CD4-positive, alpha-beta T cell treated with Interleukin-21 for 1 hour (primary cell): ENCODE measurements around the gene TRPV5.
A peak's percentile ranks its signal among the peaks of the same experiment; 100 is the strongest.

Source experiments
- DNase-seq: peaks from one replicate; pipeline ENCODE4 v3.0.0-alpha.2; 2020

The TRPV5 gene

GRCh38 chr7:142883571-142884285 is 49.8 kb downstream of the TRPV5 start:
- no peak for DNase-seq

- DNase-seq, result no peak
These were observed 50.4 kb downstream of the TRPV5 start for GRCh38 chr7:142883145-142883544.

- DNase-seq, result no peak
These were observed 51.2 kb downstream of the TRPV5 start for GRCh38 chr7:142882338-142882678.

DNA sequence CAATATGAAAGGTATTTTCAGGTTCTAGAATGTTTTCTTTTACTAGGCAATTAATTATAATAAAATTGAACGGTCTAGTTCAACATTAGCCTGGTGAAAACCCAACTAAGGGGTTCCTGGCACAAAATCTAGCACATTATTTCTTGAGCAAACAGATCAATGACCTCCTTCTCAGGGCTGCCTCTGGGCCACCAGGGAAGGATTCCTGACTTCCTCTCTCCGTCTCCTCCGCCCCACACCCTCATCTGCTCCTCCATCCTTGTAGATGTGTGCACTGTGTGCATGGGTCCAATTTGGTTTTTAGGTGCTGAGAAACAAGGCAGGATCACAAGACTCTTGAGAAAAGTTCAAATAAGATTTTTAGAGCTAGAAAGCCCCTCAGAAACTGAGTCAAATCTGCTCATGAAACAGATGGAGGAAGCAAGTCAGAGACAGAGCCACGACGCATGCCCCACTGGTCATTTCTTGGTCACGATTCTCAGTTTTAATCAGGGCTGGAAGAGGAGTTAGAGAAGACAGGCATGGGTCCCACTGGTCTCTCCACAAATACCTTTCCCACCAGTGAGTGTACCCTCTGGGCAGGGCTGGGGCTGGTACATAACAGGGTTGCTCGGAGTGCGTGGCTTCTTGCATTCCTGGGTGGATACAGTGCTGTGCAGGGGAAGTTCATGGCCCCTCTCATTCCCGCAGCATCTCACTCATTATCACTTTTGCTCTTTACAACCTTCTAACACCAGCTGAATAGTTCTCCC is 51.8 kb downstream of the TRPV5 start:
- DNase-seq, result no peak

DNA sequence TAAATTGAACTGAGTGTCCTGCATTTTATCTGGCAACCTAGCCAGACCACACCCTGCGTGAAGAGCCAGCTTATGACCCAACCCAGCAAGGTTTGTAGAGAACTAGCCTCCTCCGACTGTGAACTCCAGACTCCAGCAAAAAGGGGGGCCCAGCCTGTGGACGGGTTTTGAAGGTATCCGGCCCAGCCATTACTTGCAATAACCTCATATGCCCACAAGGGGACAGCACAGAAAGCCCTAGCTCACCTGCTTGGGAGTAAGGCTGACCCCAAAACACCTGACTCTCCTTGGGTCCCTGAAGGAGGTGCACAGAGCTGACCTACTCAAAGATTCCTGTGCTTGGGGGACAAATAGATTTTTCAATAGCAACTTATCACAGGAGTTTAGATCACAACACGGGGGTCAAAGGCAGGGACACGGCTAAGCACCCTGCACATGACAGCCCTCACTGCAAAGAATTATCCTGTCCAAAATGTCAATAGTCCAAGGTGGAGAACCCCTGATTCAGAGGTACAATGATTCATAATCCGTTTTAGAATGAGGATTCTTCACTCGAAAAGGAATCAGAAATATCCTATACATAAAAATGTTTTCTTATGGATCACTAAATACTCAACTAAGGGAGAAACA is 52.6 kb downstream of the TRPV5 start:
- DNase-seq, result peak; percentile 65

DNA sequence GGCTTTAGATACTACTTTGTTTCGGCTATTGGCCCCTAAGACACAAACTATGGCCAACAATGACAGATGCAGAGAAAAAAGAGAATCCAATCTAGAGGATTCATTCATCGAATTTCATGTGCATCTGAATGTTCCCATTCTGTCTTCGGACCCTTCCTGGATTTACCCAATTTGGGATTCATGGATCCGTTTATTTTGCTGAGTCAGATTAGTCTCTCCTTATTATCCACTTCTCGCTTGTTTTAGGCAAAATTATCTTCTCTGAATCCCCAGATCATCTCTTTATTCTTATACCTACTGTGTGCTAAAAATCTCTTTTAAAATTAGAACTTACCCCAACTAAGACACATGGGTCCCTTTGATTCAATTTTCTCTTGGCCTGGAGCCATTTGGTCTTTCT is 54.5 kb downstream of the TRPV5 start:
- no peak for DNase-seq

DNA sequence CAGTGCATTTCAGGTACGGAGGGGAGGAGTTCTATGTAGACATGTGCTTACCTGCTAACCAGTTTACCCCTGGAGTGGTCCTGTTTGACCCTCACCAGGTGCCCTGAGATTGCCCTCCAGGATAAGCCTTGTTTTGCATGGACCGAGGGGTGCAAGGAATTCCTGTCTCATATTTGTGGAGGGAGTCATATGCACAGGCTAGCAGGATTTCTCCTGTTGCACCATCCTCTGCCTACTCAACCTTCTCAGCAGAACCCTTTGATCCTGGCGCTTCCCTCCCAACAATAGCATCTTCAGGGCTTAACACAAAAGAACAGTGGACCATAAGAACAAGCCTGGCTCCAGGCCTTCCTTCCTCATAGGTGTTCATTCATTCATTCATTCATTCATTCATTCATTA is 55.2 kb downstream of the TRPV5 start:
- no peak for DNase-seq

DNA sequence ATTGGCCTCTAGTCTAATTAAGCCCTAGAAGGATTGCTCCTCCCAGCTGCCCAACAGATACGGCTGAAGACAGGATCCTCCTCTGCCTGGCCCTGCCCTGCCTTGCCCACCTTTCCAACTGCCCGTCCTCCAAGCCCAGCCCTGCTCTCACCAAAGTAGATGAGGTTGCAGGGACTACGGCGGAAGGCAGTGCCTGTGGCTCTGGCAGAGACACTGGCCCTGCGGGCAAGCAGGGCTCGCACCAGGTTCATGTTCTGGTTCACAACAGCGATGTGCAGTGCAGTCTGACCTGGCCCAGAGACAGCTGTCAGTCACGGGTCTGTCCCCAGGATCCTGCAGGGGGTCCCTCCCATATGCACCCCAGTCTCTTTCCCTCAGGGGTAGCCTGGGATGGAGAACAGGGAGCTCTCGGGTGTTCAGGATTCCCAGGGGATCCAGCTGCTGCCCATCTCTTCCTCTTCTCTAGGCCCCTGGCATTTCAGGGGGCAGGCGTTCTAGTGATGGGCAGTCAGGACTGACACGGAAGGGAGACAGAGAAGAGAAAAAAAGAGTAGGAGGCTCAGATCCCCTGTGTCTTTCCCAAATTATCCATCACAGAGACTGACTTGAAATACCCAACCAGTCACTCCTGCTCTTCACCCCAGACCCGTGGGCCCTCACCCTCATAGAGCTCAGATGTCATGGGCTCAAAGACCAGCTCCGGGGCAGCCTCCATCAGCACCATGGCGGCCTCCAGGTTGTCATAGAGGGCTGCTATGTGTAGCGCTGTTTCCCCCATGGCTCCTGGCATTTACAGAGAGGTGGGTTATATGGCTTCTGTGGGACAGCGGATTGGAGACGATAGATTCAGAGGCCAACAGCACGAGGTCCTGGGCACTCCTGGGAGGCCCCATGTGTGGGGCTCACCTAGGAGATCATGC is 56.3 kb downstream of the TRPV5 start:
- DNase-seq, result no peak

DNA sequence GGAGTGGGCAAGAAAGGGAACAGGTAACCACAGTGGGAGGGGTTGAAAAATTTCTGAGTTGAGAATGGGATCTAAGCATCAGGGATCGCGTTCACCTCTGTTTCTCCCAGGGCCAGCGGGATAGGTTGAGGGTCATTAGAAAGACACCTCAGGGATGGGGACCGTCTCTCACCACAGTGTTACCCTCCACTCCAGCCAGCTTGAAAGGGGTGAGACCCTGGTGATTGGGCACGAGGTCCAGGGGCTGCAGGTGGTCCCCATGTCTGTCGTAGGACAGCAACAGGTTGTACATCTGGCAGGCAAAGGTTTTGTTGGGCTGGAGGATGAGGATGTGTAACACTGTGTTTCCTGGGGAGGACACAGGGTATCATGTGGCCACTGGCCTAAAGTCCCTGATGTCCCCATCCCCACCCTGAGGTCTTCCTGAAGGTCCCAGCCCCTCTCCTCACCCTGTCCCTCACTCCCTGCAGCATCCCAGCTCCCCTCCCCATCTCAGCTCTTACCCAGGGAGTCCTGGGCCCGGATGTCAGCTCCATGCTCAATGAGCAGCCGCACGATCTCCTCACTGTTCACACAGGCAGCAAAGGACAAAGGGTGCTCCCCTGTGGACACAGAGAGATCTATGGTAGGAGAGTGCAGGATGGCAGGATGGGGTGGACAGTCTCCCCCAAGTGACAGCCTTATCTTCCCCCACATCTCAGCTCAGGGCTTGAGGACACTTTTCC is 57.1 kb downstream of the TRPV5 start:
- no peak for DNase-seq

DNA sequence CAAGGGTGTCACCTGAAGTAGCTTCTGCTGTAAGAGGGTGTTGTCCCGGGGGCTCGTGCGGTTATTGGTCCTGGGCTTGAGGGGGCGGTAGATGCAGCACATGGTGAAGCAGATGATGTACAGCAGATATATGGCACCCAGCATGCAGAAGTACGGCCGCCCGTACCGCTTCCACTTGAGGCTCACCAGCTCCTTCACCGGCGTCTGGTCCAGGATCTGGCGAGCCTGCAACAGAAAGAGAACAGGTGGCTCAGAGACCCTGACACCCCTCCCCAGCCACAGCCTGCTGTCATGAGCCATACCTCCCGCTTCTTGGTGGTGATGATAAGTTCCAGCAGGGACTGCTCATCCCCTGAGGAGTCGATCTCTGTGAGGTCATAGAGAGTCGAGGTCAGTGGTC is 58.1 kb downstream of the TRPV5 start:
- DNase-seq, result no peak

DNA sequence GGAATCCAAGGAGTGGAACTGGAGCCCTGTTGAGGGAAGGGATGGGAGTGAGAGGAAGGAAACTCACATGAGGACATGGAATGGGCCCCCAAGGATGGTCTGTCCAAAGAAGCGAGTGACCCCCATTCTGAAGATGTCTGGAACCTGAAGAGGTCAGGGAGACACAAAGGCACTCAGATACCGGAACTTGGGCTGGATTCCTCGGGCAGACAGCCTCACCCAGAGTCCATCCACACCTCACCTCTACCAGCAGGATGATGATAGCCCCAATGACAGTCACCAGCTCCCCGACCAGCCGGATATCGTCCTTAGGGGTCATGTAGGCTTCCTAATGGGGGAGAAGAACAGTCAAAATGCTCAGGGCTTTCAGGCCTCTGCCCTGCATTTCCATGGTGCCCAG is 58.7 kb downstream of the TRPV5 start:
- no peak for DNase-seq

DNA sequence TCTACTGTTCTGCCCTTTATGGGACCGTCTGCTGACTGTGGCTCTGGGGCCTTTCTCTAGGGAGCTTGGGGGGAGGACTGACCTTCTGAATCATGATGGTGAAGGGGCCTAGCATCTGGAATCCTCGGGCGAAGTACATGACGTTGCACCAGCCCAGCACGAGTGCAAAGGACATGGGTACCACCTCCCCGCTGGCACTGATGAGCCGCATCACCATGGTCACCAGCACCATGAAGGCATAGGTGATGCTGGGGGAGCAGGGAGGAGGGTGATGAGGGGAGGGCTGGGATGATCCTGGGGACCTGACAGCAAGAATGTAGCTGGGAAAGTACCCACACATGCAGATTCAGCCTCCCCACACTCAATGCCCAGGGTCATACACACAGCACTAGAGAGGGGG is 59.1 kb downstream of the TRPV5 start:
- no peak for DNase-seq

- no peak for DNase-seq
These were observed 59.7 kb downstream of the TRPV5 start for GRCh38 chr7:142873871-142874270.

GRCh38 chr7:142873281-142873784 is 60.2 kb downstream of the TRPV5 start:
- DNase-seq, result peak; percentile 30

GRCh38 chr7:142872106-142872675 is 61.4 kb downstream of the TRPV5 start:
- DNase-seq, result no peak

DNA sequence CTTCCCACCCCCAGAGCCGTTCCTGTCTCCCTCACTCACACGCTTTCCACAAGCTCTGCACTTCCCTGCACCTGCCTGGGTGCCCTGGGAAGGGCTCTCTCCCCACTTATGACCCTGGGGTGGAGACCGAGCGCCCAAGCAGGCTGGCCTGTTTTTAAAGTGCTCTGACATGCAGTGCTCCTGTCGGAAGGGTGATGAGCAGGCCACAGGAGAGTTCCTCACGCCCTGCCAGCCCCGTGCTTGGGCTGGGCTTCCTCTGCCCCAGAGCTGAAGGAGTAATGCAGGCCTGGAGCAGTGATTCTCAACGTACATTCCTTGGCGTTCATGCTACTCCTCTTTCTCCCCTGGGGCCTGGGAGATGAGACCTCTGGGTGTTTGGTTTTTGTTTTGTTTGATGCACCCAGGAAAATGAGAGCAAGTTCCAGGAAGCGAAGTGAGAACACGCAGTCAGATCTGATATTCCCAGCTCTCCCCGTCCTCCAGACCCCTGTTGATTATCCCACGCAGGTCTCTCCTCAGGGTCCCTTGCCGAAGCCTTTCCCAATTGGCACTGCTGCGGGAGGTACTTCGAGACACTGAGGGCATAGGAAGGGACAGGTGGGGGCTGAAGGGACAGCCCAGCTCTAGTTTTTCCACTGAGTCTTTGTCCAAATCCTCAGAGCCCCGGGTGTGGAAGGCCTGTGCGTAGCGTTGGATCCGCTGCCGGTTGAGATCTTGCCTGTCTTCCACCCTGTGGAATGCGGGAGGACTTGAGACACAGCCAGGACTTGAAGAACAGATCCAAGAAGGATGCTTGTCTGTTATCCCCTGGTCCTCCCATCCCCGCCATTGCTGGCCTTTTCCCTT is 62.1 kb downstream of the TRPV5 start:
- DNase-seq, result no peak

GRCh38 chr7:142870566-142871259 is 62.8 kb downstream of the TRPV5 start:
- no peak for DNase-seq

GRCh38 chr7:142870147-142870559 is 63.4 kb downstream of the TRPV5 start:
- no peak for DNase-seq

GRCh38 chr7:142869434-142869833 is 64.1 kb downstream of the TRPV5 start:
- DNase-seq, result no peak

- DNase-seq, result no peak
These were observed 64.5 kb downstream of the TRPV5 start for GRCh38 chr7:142868986-142869415.
